SU-DHL-6 (cell line): ENCODE measurements around the gene SLC16A11.

Source experiments
- H2AFZ ChIP-seq: fragments of 200-600 bp; sonication (generic); 2 replicates; pipeline ENCODE4 v1.6.1; 2014; ENCODE audit warnings: low read depth, mild to moderate bottlenecking, moderate library complexity, mixed read lengths, antibody characterized with exemption, low read length; ENCODE audit not compliant: severe bottlenecking
- H3F3A ChIP-seq: fragments of 200-600 bp; shearing (Covaris generic); 2 replicates; pipeline ENCODE4 v1.6.0; 2016; ENCODE audit warnings: antibody characterized with exemption, mild to moderate bottlenecking; ENCODE audit not compliant: insufficient read depth
- H3K27ac ChIP-seq: fragments of 200-600 bp; sonication (generic); 2 replicates; pipeline ENCODE4 v1.5.1; 2016; ENCODE audit warnings: low read depth, mild to moderate bottlenecking, low read length, moderate library complexity, mixed read lengths
- H3K27me3 ChIP-seq: fragments of 200-600 bp; sonication (generic), shearing (Covaris generic); 2 replicates; pipeline ENCODE4 v1.6.0; 2014; ENCODE audit warnings: mild to moderate bottlenecking, low read length
- H3K36me3 ChIP-seq: fragments of 200-600 bp; sonication (generic); 2 replicates; pipeline ENCODE4 v1.6.1; 2014; ENCODE audit warnings: mild to moderate bottlenecking, low read length, mixed read lengths
- H3K4me2 ChIP-seq: fragments of 300-600, 200-600 bp; shearing (Covaris generic), sonication (generic); 2 replicates; pipeline ENCODE4 v1.6.0; 2014; ENCODE audit warnings: low read length, low read depth, mild to moderate bottlenecking; ENCODE audit not compliant: poor library complexity, severe bottlenecking
- H3K4me3 ChIP-seq: fragments of 200-600 bp; sonication (generic); 2 replicates; pipeline ENCODE4 v1.5.1; 2014; ENCODE audit warnings: antibody characterized with exemption, low read length, mild to moderate bottlenecking, mixed read lengths; ENCODE audit not compliant: insufficient read depth, poor library complexity, severe bottlenecking
- H3K79me2 ChIP-seq: fragments of 200-600 bp; sonication (generic); 2 replicates; pipeline ENCODE4 v1.6.1; 2014; ENCODE audit warnings: mild to moderate bottlenecking, low read length, moderate library complexity; ENCODE audit not compliant: insufficient read depth
- H3K9ac ChIP-seq: fragments of 200-600 bp; sonication (generic); 2 replicates; pipeline ENCODE4 v1.7.0; 2014; ENCODE audit warnings: mild to moderate bottlenecking, low read length
- H3K9me2 ChIP-seq: fragments of 200-600 bp; sonication (generic); replicated peaks from 2 replicates; pipeline ENCODE4 v1.6.1; 2014; ENCODE audit warnings: low read length; ENCODE audit not compliant: insufficient read depth
- H3K9me3 ChIP-seq: fragments of 200-600 bp; sonication (generic); 2 replicates; pipeline ENCODE4 v1.6.1; 2014; ENCODE audit warnings: low read length, mixed read lengths; ENCODE audit not compliant: insufficient read depth
- H4K20me1 ChIP-seq: fragments of 200-600 bp; sonication (generic); 2 replicates; pipeline ENCODE4 v1.6.1; 2014; ENCODE audit warnings: low read depth, mild to moderate bottlenecking, antibody characterized with exemption, low read length, moderate library complexity, mixed read lengths
- CTCF ChIP-seq: fragments of 200-600 bp; sonication (generic); IDR thresholded peaks from one replicate; pipeline ENCODE4 v1.5.1; 2017; ENCODE audit warnings: antibody characterized with exemption, mild to moderate bottlenecking, low read length, moderate library complexity; ENCODE audit not compliant: insufficient read depth, poor library complexity, severe bottlenecking
- EZH2phosphoT487 ChIP-seq: fragments of 200-600 bp; sonication (generic), shearing (Covaris generic); conservative IDR thresholded peaks from 2 replicates; pipeline ENCODE4 v1.6.1; 2018; ENCODE audit warnings: mild to moderate bottlenecking, antibody characterized with exemption, low read length, moderate library complexity, mixed read lengths

Gene SLC16A11

GRCh38 chr17:7045492-7046126 lies 1.7 kb upstream of the SLC16A11 start:
- H3K9me3 ChIP-seq: no peaks in the 10 kb centered on the region
- no peaks in the 10 kb centered on the region for H3K9me2 ChIP-seq
- H3K79me2 ChIP-seq: no peaks in the 10 kb centered on the region
- no peaks in the 10 kb centered on the region for H3F3A ChIP-seq
- TF ChIP-seq EZH2phosphoT487 (no peak), CTCF (peak; percentile 54)
- H3K4me2 ChIP-seq: no peak overlapping the region
- H3K27ac ChIP-seq: no peak overlapping the region
- no peaks in the 10 kb centered on the region for H4K20me1 ChIP-seq
- no peak overlapping the region for H2AFZ ChIP-seq
- no peaks in the 10 kb centered on the region for H3K27me3 ChIP-seq
- no peak overlapping the region for H3K4me3 ChIP-seq
- no peak overlapping the region for H3K9ac ChIP-seq
- H3K36me3 ChIP-seq: no peaks in the 10 kb centered on the region

DNA sequence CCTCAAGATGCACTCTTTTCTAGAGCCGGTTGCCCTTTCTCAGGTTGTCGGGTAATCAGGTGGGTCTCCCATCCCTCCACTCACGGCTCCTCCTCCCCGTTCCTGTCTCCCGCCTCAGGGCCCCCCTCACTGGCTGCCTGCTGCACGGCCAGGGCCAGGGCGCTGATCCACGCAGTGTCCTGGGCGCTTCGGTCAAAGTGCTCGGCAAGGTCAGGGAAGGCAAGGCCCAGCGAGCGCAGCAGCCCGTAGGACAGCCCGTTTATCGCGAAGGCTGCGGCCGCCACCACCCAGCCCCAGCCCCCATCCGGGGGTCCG lies 753 bp downstream of the SLC16A11 start:
- Histone ChIP-seq H4K20me1 (no peaks in the 10 kb centered on the region), H3K4me2 (no peak overlapping the region), H3K36me3 (no peaks in the 10 kb centered on the region), H3K4me3 (no peak overlapping the region), H3K9ac (no peak overlapping the region), H3K27me3 (no peaks in the 10 kb centered on the region), H3K27ac (no peak overlapping the region), H3K79me2 (no peaks in the 10 kb centered on the region), H2AFZ (no peak overlapping the region), H3F3A (no peaks in the 10 kb centered on the region), H3K9me2 (no peaks in the 10 kb centered on the region), H3K9me3 (no peaks in the 10 kb centered on the region)
- no peak for TF ChIP-seq EZH2phosphoT487
- TF ChIP-seq CTCF: no peak

- H3K4me2 ChIP-seq: no peak overlapping the region
Observed at GRCh38 chr17:7042501-7043181, 1.3 kb downstream of the SLC16A11 start.

More at GRCh38 chr17:7042501-7043181, 1.3 kb downstream of the SLC16A11 start:
- Histone ChIP-seq H3K27me3 (no peaks in the 10 kb centered on the region), H3K27ac (no peak overlapping the region), H3K9me2 (no peaks in the 10 kb centered on the region), H3F3A (no peaks in the 10 kb centered on the region), H3K36me3 (no peaks in the 10 kb centered on the region), H3K79me2 (no peaks in the 10 kb centered on the region), H4K20me1 (no peaks in the 10 kb centered on the region), H3K4me3 (no peak overlapping the region), H2AFZ (no peak overlapping the region), H3K9ac (no peak overlapping the region), H3K9me3 (no peaks in the 10 kb centered on the region)
- TF ChIP-seq EZH2phosphoT487: no peak
- no peak for TF ChIP-seq CTCF
